Prostate gland (tissue), 2 donors: ENCODE results near the gene CFAP107.
"Not testable (repeated sequence)": the region's sequence is repeated elsewhere in the genome, so short reads cannot be mapped to it uniquely, and the experiment has no call there.

Experiments used
- POLR2A ChIP-seq: fragments of 450-650 bp; IDR thresholded peaks from one replicate; pipeline ENCODE4 v1.6.1; 2016; ENCODE audit warnings: antibody characterized with exemption, mild to moderate bottlenecking
- TF ChIP-seq, protein P1 (sequence below), 4 experiments: fragments of 200-600 bp in 2 of 4; fragments of 450-650 bp in 2 of 4; sonication (generic) in 2 of 4; IDR thresholded peaks; 1 replicate in 3 of 4; 2 replicates in 1 of 4; pipeline ENCODE4 v1.5.1; 2016 to 2019; ENCODE audit warnings: antibody characterized with exemption in 4 of 4, mild to moderate bottlenecking in 2 of 4, moderate library complexity in 2 of 4

DNA sequence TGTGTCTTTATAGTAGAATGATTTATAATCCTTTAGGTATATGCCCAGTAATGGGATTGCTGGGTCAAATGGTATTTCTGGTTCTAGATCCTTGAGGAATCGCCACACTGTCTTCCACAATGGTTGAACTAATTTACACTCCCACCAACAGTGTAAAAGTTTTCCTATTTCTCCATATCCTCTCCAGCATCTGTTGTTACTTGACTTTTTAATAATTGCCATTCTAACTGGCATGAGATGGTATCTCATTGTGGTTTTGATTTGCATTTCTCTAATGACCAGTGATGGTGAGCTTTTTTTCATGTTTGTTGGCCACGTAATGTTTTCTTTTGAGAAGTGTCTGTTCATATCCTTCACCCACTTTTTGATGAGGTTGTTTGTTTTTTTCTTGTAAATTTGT is 14.9 kb upstream of the CFAP107 start:
- TF ChIP-seq, protein P1, sequence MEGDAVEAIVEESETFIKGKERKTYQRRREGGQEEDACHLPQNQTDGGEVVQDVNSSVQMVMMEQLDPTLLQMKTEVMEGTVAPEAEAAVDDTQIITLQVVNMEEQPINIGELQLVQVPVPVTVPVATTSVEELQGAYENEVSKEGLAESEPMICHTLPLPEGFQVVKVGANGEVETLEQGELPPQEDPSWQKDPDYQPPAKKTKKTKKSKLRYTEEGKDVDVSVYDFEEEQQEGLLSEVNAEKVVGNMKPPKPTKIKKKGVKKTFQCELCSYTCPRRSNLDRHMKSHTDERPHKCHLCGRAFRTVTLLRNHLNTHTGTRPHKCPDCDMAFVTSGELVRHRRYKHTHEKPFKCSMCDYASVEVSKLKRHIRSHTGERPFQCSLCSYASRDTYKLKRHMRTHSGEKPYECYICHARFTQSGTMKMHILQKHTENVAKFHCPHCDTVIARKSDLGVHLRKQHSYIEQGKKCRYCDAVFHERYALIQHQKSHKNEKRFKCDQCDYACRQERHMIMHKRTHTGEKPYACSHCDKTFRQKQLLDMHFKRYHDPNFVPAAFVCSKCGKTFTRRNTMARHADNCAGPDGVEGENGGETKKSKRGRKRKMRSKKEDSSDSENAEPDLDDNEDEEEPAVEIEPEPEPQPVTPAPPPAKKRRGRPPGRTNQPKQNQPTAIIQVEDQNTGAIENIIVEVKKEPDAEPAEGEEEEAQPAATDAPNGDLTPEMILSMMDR (IDR thresholded peaks at IDR 0.05) = not testable (repeated sequence)
- not testable (repeated sequence) for TF ChIP-seq POLR2A
